ENCODE measurements around the gene PDE4DIP. TPM values are rescaled to one million over a fixed set of nuclear protein-coding genes. Genes with fewer than 3 reads are reported as not detected.
"Not testable (repeated sequence)": the region's sequence is repeated elsewhere in the genome, so short reads cannot be mapped to it uniquely, and the experiment has no call there.

Gene PDE4DIP
- total and polyA plus RNA-seq, 2 donors (not counting 3 experiments of a cell fraction or from before 2014, with no cell fraction given): 6.3 to 26.4 TPM

- DNase-seq (ENCODE audit: low read depth, low spot score); H3K27ac ChIP-seq (ENCODE audit: insufficient read depth, low read depth, low read length); H3K79me2 ChIP-seq (ENCODE audit: control insufficient read depth, insufficient read depth, low read length); H3K4me3 ChIP-seq (replicated peaks in 1 of 3; ENCODE audit: insufficient read depth in 1 of 3, low read depth in 1 of 3, low read length in 3 of 3); FAIRE-seq; intact Hi-C loops (cut with micrococcal nuclease); H3K36me3 ChIP-seq (ENCODE audit: control insufficient read depth in 2 of 2, extremely low read depth in 1 of 2, insufficient read depth in 2 of 2, low read length in 2 of 2); CTCF ChIA-PET; H3K4me1 ChIP-seq (ENCODE audit: control insufficient read depth, extremely low read depth, insufficient read depth, low read length); BruUV-seq (replicated peaks); H3K9ac ChIP-seq (replicated peaks; ENCODE audit: extremely low read depth, insufficient read depth, low read length); H3K9me1 ChIP-seq (replicated peaks; ENCODE audit: control insufficient read depth, extremely low read depth, insufficient read depth, low read length); H3K9me3 ChIP-seq (replicated peaks; ENCODE audit: control insufficient read depth, insufficient read depth, low read length); H3K4me2 ChIP-seq (ENCODE audit: insufficient read depth, low read length); H3K27me3 ChIP-seq (ENCODE audit: control insufficient read depth in 2 of 2, insufficient read depth in 2 of 2, low read length in 2 of 2); dilution Hi-C loops (cut with MboI; ENCODE audit: extremely low pct_ligation_motif_present, low sequenced_read_pairs); POLR2A ChIA-PET; H4K20me1 ChIP-seq (replicated peaks; ENCODE audit: control insufficient read depth, extremely low read depth, insufficient read depth, low read length); H2AFZ ChIP-seq (ENCODE audit: low read depth, low read length): not testable (repeated sequence)
These were observed 20.4 kb upstream of the PDE4DIP start for GRCh38 chr1:148823822-148824221.

DNA sequence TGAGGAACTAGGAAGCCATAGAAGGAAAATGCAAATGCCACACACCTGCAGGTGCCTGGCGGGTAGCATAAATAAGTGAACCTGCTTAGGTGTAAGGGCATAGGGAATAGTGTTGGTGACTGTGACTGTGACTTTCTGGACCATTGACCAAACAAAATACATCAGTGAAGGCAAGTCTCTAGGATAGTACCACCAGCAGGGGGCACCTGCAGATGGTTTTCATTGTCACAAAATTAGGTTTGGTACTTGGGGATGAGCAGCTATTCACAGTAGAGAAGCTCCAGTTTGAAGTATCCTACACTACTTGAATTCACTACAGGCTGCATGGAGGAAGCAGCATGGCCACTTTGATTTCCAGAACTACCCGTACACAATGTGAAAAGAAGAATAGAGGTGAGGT is 19.2 kb upstream of the PDE4DIP start:
- CTCF ChIA-PET; H3K9me3 ChIP-seq (replicated peaks; ENCODE audit: control insufficient read depth, insufficient read depth, low read length); H4K20me1 ChIP-seq (replicated peaks; ENCODE audit: control insufficient read depth, extremely low read depth, insufficient read depth, low read length); BruUV-seq (replicated peaks); dilution Hi-C loops (cut with MboI; ENCODE audit: extremely low pct_ligation_motif_present, low sequenced_read_pairs); H3K4me3 ChIP-seq (replicated peaks in 1 of 3; ENCODE audit: insufficient read depth in 1 of 3, low read depth in 1 of 3, low read length in 3 of 3); H3K4me2 ChIP-seq (ENCODE audit: insufficient read depth, low read length); H3K27me3 ChIP-seq (ENCODE audit: control insufficient read depth in 2 of 2, insufficient read depth in 2 of 2, low read length in 2 of 2); H3K36me3 ChIP-seq (ENCODE audit: control insufficient read depth in 2 of 2, extremely low read depth in 1 of 2, insufficient read depth in 2 of 2, low read length in 2 of 2); POLR2A ChIA-PET; H3K9me1 ChIP-seq (replicated peaks; ENCODE audit: control insufficient read depth, extremely low read depth, insufficient read depth, low read length); H3K9ac ChIP-seq (replicated peaks; ENCODE audit: extremely low read depth, insufficient read depth, low read length); H2AFZ ChIP-seq (ENCODE audit: low read depth, low read length); H3K79me2 ChIP-seq (ENCODE audit: control insufficient read depth, insufficient read depth, low read length); DNase-seq (ENCODE audit: low read depth, low spot score); intact Hi-C loops (cut with micrococcal nuclease); H3K27ac ChIP-seq (ENCODE audit: insufficient read depth, low read depth, low read length); H3K4me1 ChIP-seq (ENCODE audit: control insufficient read depth, extremely low read depth, insufficient read depth, low read length): not testable (repeated sequence)
- FAIRE-seq: peak; percentile 93

GRCh38 chr1:148828531-148828930 is 15.7 kb upstream of the PDE4DIP start:
- H3K9ac ChIP-seq (replicated peaks; ENCODE audit: extremely low read depth, insufficient read depth, low read length); CTCF ChIA-PET; H3K79me2 ChIP-seq (ENCODE audit: control insufficient read depth, insufficient read depth, low read length); dilution Hi-C loops (cut with MboI; ENCODE audit: extremely low pct_ligation_motif_present, low sequenced_read_pairs); H2AFZ ChIP-seq (ENCODE audit: low read depth, low read length); H3K9me1 ChIP-seq (replicated peaks; ENCODE audit: control insufficient read depth, extremely low read depth, insufficient read depth, low read length); H3K36me3 ChIP-seq (ENCODE audit: control insufficient read depth in 2 of 2, extremely low read depth in 1 of 2, insufficient read depth in 2 of 2, low read length in 2 of 2); H3K9me3 ChIP-seq (replicated peaks; ENCODE audit: control insufficient read depth, insufficient read depth, low read length); BruUV-seq (replicated peaks); H4K20me1 ChIP-seq (replicated peaks; ENCODE audit: control insufficient read depth, extremely low read depth, insufficient read depth, low read length); H3K4me1 ChIP-seq (ENCODE audit: control insufficient read depth, extremely low read depth, insufficient read depth, low read length); FAIRE-seq; POLR2A ChIA-PET; H3K4me2 ChIP-seq (ENCODE audit: insufficient read depth, low read length); H3K27me3 ChIP-seq (ENCODE audit: control insufficient read depth in 2 of 2, insufficient read depth in 2 of 2, low read length in 2 of 2); H3K27ac ChIP-seq (ENCODE audit: insufficient read depth, low read depth, low read length); DNase-seq (ENCODE audit: low read depth, low spot score); intact Hi-C loops (cut with micrococcal nuclease); H3K4me3 ChIP-seq (replicated peaks in 1 of 3; ENCODE audit: insufficient read depth in 1 of 3, low read depth in 1 of 3, low read length in 3 of 3): not testable (repeated sequence)

DNA sequence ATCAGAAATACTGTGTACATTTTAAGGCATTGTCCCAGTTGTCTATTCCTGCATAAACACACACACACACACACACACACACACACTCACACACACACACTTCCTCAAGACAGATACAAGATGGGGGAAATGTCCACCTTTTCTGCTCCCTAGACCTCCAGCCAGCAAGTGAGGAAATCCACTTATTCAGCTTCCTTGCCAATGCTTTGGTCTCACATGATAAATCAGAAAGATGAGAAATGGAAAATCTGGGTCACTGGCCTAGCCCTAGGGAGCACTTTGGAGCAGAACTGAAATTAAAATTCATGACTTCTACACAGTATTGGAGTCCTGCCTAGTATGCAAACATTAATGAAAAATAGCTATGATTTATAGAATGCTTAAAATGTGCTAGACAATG is 15.3 kb upstream of the PDE4DIP start:
- H4K20me1 ChIP-seq (replicated peaks; ENCODE audit: control insufficient read depth, extremely low read depth, insufficient read depth, low read length); H2AFZ ChIP-seq (ENCODE audit: low read depth, low read length); H3K4me2 ChIP-seq (ENCODE audit: insufficient read depth, low read length); H3K36me3 ChIP-seq (ENCODE audit: control insufficient read depth in 2 of 2, extremely low read depth in 1 of 2, insufficient read depth in 2 of 2, low read length in 2 of 2); dilution Hi-C loops (cut with MboI; ENCODE audit: extremely low pct_ligation_motif_present, low sequenced_read_pairs); POLR2A ChIA-PET; H3K4me1 ChIP-seq (ENCODE audit: control insufficient read depth, extremely low read depth, insufficient read depth, low read length); BruUV-seq (replicated peaks); intact Hi-C loops (cut with micrococcal nuclease); H3K9ac ChIP-seq (replicated peaks; ENCODE audit: extremely low read depth, insufficient read depth, low read length); H3K27ac ChIP-seq (ENCODE audit: insufficient read depth, low read depth, low read length); CTCF ChIA-PET; FAIRE-seq; H3K9me3 ChIP-seq (replicated peaks; ENCODE audit: control insufficient read depth, insufficient read depth, low read length); H3K79me2 ChIP-seq (ENCODE audit: control insufficient read depth, insufficient read depth, low read length); H3K9me1 ChIP-seq (replicated peaks; ENCODE audit: control insufficient read depth, extremely low read depth, insufficient read depth, low read length); DNase-seq (ENCODE audit: low read depth, low spot score); H3K27me3 ChIP-seq (ENCODE audit: control insufficient read depth in 2 of 2, insufficient read depth in 2 of 2, low read length in 2 of 2); H3K4me3 ChIP-seq (replicated peaks in 1 of 3; ENCODE audit: insufficient read depth in 1 of 3, low read depth in 1 of 3, low read length in 3 of 3): not testable (repeated sequence)

All from endothelial cell of umbilical vein (primary cell).